Eye (tissue), 1 donor: ENCODE data around the gene FOXM1.
"Not testable (repeated sequence)": the region's sequence is repeated elsewhere in the genome, so short reads cannot be mapped to it uniquely, and the experiment has no call there.

Source experiments
- DNase-seq: peaks from one replicate; pipeline ENCODE4 v3.0.0-alpha.2; 2015

Gene FOXM1

GRCh38 chr12:2884810-2885209 lies 7.8 kb upstream of the FOXM1 start:
- no peak for DNase-seq

DNA sequence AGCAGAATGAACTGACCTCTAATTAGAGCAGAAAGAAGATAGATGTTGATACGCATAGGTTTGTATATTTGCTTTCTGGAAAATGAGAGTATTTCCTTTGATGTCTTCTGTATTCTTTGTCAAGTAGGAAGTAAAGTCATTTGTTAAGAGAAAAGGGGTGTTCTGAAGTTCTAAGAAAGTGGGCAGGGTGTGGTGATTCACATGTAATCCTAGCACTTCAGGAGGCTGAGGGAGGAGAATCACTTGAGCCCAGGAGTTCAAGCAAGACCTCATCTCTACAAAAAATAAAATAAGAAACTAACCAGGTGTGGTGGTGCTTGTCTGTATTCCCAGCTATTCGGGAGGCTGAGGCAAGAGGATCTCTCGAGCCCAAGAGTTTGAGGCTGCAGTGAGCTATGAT lies 2.9 kb upstream of the FOXM1 start:
- no peak for DNase-seq

GRCh38 chr12:2877953-2878732 lies 1.2 kb upstream of the FOXM1 start:
- peak; percentile 73 for DNase-seq

GRCh38 chr12:2876431-2877046 lies 435 bp downstream of the FOXM1 start:
- no peak for DNase-seq

DNA sequence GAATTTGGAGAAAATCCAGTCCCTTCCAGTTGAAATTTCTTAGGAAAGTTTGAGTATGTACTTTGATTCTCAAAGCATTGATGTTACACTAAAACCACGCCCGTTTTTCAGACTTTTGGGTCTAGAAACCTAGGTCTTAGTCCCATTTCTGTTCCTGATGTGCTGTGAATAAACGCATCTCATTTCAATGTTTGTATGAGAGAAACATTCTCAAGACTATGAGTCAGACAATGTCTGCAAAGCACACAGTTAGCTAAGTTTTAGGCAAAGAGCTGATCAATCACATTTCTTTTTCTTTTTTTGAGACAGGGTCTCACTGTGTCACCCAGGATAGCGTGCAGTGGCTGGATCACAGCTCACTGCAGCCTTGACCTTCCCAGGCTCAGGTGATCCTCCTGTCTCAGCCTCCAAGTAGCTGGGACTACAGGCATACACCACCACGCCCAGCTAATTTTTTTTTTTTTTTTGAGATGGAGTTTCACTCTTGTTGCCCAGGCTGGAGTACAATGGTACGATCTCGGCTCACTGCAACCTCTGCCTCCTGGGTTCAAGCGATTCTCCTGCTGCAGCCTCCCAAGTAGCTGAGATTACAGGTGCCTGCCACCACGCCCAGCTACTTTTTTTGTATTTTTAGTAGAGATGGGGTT lies 7.9 kb downstream of the FOXM1 start:
- DNase-seq: not testable (repeated sequence)

DNA sequence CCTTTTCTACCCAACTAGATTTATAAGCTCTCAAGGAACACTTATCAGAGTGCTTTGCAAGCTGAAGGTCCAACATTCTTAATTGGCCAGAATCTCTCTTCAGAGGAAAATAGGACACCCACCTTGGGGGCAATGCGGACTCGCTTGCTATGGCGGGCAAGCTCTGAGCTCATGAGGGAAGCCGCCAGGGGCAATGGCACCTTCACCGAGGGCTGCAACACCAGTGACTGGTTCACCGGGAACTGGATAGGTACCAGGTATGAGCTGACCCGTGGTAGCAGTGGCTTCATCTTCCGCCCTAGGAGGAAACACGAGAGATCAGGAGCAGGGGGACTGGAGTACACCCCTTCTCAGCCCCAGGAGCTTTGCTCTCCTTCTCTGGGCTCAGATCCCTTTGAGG lies 12.8 kb downstream of the FOXM1 start:
- DNase-seq: no peak

DNA sequence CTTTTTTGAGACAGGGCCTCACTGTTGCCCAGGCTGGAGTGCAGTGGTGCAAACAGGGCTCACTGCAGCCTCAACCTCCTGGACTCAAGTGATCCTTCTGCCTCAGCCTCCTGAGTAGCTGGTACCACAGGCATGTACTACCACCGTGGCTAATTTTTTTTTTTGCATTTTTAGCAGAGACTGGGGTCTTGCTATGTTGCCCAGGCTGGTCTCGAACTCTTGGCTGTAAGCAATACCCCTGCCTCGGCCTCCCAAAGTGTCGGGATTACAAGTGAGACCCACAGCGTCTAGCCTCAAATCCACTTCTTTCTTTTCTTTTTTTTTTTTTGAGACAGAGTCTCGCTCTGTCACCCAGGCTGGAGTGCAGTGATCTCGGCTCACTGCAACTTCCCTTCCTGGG lies 13.6 kb downstream of the FOXM1 start:
- not testable (repeated sequence) for DNase-seq

GRCh38 chr12:2862876-2863275 lies 14.1 kb downstream of the FOXM1 start:
- no peak for DNase-seq

DNA sequence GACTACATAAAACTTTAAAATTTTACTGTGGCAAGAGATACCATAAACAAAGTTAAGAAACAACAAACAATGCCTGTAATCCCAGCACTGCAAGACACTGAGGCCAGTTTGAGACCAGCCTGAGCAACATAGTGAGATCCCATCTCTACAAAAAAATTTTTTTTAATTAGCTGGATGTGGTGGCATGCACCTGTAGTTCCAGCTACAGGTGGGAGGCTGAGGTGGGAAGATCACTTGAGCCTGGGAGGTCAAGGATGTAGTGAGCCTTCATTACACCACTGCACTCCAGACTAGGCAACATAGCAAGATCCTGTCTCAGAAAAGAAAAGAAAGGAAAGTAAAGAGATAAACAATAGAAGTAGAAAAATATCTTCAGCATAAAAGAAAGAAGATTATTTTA lies 16.8 kb downstream of the FOXM1 start:
- DNase-seq: no peak

DNA sequence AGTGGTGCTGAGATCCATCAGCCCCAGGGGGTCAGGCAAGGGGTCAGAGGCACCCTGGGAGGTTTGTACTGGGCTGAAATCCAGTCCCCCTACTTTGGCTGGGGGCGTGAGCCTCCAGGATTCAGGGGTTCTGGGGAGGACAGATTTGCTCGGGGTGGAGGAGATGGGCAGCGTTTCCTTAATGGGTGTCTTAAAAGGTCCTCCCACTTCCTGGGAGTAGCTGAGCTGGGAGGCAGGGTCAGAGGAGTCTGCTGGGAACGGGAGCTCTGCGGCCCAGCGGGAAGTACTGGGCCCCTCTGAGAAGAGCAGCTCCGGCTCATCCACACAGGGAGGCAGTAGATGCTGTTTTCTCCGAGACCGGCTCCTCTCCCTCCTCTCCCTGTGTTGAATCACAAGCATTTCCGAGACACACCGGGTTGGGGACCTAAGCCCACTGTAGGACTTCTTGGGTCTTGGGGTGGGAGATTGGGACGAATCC lies 18.0 kb downstream of the FOXM1 start:
- no peak for DNase-seq

DNA sequence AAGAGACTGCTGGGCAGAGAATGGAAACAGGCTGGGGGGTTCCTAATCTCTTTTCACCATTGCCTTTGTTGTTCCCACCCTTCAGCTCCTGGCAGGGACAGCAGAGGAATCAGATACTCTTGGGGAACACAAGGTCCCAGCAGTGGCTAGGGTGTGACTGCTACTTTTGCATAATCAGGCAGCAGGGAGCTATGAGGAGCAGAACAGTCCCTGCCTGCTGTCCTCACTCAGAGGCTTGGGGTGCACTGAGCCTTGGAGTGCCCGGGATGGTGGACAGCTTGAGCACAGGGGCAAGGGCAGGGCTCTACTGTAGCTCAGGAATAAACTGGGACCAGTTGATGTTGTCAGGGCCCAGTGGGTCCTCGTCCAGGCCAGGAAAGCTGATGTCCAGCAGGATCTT lies 18.6 kb downstream of the FOXM1 start:
- DNase-seq: no peak

DNA sequence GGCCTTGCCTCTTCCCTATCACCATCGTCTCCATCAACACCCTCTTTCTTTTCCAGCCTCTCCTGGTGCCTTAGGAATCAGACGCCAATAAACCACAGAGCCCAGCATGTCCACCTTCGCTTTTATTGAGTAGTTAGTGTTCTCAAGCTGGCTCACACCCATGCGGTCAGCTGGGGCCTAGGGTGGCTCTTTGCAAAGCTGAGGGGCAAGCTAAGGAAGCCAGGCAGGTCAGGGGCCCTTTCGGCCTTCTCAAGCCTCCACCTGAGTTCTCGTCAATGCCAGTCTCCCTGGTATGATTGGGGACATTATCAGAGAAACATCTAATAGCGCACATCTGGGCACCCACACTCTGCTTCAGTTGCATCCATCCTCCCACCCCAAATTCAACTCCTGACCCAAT lies 19.4 kb downstream of the FOXM1 start:
- no peak for DNase-seq

- DNase-seq: peak; percentile 32
Observed at GRCh38 chr12:2857021-2857431, 19.9 kb downstream of the FOXM1 start, which contains the start of gene TEX52. TSS of gene TEX52 (minus strand) at chr12:2857039. CDS start at chr12:2857026, 13 bp downstream.

GRCh38 chr12:2856051-2856450 lies 20.9 kb downstream of the FOXM1 start:
- no peak for DNase-seq

GRCh38 chr12:2855546-2855945 lies 21.4 kb downstream of the FOXM1 start:
- no peak for DNase-seq

- DNase-seq: no peak
Observed at GRCh38 chr12:2854669-2855453, 22.1 kb downstream of the FOXM1 start.

DNA sequence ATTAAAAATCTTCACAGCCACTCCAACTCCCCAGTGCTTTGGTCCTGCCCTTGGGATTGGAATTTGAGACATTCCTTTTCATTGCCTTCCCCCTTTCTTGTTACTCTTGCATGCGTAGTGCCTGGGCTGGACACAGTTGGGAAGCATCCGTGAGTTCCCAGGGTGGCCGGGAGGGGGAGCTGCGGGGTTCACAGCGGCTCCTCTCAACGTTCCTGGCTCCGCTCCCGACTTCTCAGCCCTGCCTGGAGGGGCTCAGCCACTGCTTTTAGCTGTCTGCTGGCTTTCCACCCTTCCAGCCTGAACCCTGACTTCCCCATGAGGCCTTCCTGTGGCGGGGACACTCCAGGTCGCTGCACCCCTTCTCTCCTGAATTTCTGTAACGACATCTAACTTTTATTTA lies 23.3 kb downstream of the FOXM1 start:
- DNase-seq: peak; percentile 92

DNA sequence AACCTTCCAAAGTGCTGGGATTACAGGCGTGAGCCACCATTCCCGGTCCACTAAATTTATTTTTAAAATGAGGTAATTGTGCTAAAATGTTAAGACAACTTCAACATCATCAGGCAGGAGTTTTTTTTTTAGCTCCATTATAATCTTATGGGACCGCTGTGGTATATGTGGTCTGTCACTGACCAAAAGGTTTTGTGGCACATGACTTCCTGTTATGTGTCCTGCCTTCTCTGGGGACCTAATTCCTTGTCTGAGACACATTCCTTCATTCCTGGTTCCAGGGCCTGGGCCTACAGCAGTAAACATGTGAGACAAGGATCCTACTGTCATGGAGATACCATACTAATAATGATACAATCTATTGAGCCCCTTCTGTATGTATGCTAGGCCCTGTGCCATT lies 25.0 kb downstream of the FOXM1 start:
- DNase-seq: no peak

DNA sequence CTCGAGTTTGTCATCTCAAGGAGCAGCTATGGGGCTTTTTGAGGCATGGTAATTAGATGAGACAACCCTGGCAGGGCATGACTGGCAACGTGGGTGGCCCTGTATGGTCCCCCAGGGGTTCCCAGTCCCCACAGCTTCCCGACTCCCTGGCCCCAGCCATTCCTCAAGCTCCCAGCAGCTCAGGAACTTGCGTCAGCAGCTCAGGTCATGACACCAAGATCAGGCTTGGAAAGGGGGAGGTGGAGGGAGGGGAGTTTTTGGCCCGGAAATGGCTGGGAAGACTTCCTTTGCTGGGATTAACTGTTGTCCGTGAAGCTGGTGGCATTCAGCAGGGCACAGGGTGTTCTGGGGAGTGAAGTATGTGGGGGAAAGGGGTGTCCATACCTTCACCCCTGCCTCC lies 31.7 kb downstream of the FOXM1 start:
- peak; percentile 78 for DNase-seq

DNA sequence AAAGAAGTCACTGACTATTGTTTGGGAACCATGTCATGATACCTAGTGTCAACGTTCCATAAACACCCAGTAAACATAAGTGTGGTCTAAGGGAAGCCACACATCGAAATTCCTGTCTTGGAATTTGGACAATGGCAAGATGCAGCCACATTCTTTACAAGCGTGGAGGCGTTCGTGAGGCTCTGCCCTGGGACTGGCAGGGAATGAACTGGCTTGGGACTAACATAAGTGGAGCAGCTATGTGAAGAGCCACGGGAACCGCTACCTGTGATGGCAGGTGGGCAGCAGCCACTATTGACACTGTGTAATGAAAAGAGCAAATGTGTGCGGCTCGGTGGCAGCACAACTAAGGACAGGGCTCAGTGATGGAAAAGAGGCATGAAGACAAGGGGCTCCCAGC lies 32.2 kb downstream of the FOXM1 start:
- peak; percentile 11 for DNase-seq

GRCh38 chr12:2842948-2843347 lies 34.0 kb downstream of the FOXM1 start:
- DNase-seq: no peak

- no peak for DNase-seq
Observed at GRCh38 chr12:2841056-2841650, 35.8 kb downstream of the FOXM1 start.

DNA sequence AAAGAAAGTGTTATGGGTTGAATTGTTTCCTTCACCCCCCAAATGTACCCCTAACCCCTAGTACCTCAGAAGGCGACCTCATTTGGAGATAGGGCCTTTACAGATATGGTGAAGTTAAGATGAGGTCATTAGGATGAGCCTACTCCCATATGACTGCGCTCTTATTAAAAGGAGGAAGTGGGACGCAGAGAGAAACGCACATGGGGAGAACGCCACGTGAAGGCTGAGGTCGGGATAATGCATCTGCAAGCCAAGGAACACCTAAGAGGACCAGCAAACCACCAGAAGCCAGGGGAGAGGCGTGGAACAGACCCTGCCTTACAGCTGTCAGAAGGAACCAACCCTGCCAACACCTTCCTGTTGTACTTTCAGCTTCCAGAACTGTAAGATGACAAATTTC lies 40.4 kb downstream of the FOXM1 start:
- no peak for DNase-seq
